Measurements from ENCODE around the gene CLMN. TPM values are rescaled to one million over a fixed set of nuclear protein-coding genes. Genes with fewer than 3 reads are reported as not detected.

Gene CLMN
- total and polyA plus RNA-seq, 8 donors: 5.3 to 42.9 (median 20.1) TPM

DNA sequence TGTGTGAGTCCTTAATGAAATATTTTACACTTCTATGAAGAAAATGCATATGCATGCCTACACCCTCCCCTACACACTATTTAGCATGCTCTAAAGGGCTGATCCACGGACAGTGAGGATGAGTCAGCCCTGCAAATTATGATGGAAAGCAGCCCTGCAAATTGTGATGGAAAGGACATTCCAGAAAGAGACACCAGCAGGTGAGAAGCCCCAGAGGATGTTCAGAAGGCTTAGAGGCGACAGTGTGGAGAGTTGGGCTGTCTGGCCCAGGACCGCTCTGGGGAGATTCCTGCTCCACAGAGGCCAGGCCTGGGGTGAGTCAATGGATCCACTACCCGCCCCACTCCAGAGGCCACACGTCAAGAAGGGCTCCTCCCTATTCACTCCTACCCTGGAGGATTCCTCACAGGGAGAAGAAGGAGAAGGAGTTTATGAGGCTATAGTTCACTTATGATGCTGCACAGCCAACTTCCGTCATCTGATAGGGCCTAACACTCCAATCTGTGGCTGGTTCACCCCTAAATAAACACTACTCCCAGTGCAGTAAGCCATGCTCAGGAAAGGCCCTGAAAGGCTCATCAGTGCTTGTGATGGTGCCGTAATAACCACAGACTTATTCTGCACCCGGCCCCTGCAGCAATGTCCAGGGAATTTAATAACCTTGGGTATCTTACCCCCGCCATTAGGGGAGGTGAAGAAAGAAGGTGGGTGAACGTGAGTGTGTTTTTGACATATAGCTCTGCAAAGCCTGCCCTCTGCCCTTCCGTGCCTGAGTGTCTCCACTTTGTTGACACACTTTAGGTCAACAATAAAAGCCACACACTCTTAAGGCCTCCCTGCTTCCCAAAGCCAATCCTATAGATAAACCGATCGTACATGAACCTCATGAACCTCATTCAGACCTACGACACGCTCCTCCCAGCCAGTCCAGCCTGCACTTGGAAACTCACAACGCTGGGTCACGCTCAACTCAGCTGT, 46.4 kb downstream of the CLMN start:
- 58 to 79% (median 62%) methylated on average over 17 of the region's 17 CpGs for WGBS, 5 donors
- TF ChIP-seq POLR2AphosphoS5 (IDR thresholded peaks at IDR 0.05): peak in 1 of 3 donors; percentile 7
- no peak for TF ChIP-seq EP300 (IDR thresholded peaks at IDR 0.05)
- TF ChIP-seq POLR2A (IDR thresholded peaks at IDR 0.05): no peak
- TF ChIP-seq, protein P1, sequence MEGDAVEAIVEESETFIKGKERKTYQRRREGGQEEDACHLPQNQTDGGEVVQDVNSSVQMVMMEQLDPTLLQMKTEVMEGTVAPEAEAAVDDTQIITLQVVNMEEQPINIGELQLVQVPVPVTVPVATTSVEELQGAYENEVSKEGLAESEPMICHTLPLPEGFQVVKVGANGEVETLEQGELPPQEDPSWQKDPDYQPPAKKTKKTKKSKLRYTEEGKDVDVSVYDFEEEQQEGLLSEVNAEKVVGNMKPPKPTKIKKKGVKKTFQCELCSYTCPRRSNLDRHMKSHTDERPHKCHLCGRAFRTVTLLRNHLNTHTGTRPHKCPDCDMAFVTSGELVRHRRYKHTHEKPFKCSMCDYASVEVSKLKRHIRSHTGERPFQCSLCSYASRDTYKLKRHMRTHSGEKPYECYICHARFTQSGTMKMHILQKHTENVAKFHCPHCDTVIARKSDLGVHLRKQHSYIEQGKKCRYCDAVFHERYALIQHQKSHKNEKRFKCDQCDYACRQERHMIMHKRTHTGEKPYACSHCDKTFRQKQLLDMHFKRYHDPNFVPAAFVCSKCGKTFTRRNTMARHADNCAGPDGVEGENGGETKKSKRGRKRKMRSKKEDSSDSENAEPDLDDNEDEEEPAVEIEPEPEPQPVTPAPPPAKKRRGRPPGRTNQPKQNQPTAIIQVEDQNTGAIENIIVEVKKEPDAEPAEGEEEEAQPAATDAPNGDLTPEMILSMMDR (IDR thresholded peaks at IDR 0.05): no peak
- Histone ChIP-seq H3K4me1 (peaks cover 0 to 22% (median 9%) of the 10 kb centered on the region in 4 donors), H3K36me3 (no peaks in the 10 kb centered on the region), H3K9me3 (no peaks in the 10 kb centered on the region), H3K27ac (peak overlapping the region in 3 of 5 donors; percentile 22 to 48 (median 48)), H3K4me3 (no peak overlapping the region), H3K27me3 (no peaks in the 10 kb centered on the region)
- intact Hi-C loops (cut with DNase I; ENCODE audit: low total_unique reads): no loop called here
- DNase-seq: peak; percentile 50 to 76

DNA sequence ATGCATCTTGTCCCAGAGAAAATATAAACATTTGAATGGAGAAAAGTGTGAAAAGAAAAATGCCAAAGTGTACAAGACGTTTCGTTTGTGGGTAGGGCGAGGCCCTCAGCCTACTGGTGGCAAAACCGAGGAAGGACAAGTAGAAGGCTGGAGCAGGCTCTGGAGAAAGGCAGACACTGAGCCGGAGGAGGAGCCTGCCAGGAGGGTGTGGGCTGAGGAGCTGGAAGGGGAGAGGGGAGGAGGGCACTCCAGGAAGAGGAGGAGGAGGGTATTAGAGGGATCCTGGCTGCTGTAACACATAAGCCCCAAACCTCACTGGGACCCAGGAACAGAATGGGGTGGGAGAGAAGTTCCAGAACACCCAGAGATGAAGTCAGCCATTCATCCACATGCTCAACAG, 47.7 kb downstream of the CLMN start:
- H3K36me3 ChIP-seq: no peaks in the 10 kb centered on the region
- TF ChIP-seq POLR2AphosphoS5 (IDR thresholded peaks at IDR 0.05): no peak
- TF ChIP-seq, protein P1 (IDR thresholded peaks at IDR 0.05): no peak
- TF ChIP-seq EP300 (IDR thresholded peaks at IDR 0.05): no peak
- TF ChIP-seq POLR2A (IDR thresholded peaks at IDR 0.05): no peak
- DNase-seq: no peak
- intact Hi-C loops (cut with DNase I; ENCODE audit: low total_unique reads): no loop called here
- 69 to 80% (median 73%) methylated on average over 5 of the region's 5 CpGs for WGBS, 5 donors
- no peaks in the 10 kb centered on the region for H3K27me3 ChIP-seq
- H3K9me3 ChIP-seq: no peaks in the 10 kb centered on the region
- H3K4me1 ChIP-seq: peaks cover 0 to 22% (median 9%) of the 10 kb centered on the region in 4 donors
- H3K27ac ChIP-seq: peak overlapping the region in 1 of 5 donors; percentile 3
- H3K4me3 ChIP-seq: no peak overlapping the region

DNA sequence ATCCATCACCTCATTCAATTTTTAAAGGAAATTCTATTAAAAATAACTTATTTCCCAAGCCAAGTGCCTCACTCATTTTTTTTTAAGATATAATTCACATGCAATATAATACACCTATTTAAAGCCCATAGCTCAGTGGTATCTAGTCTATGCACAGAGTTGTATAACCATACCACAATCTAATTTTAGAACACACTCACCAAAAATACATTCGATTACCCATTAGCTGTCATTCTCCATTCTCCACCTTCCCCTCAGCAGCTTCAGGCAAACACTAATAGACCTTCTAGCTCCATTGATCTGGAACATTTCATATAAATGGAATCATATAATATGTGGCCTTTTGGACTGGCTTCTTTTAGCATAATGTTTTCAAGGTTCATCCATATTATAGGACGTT, 49.5 kb downstream of the CLMN start:
- no peak for DNase-seq
- H3K27me3 ChIP-seq: no peaks in the 10 kb centered on the region
- no peaks in the 10 kb centered on the region for H3K9me3 ChIP-seq
- intact Hi-C loops (cut with DNase I; ENCODE audit: low total_unique reads): no loop called here
- no peaks in the 10 kb centered on the region for H3K36me3 ChIP-seq
- WGBS, 5 donors: 82 to 92% (median 86%) methylated on average over 2 of the region's 2 CpGs
- TF ChIP-seq POLR2AphosphoS5 (IDR thresholded peaks at IDR 0.05): no peak
- TF ChIP-seq EP300 (IDR thresholded peaks at IDR 0.05): no peak
- TF ChIP-seq POLR2A (IDR thresholded peaks at IDR 0.05): no peak
- TF ChIP-seq, protein P1 (IDR thresholded peaks at IDR 0.05): no peak
- H3K4me3 ChIP-seq: no peak overlapping the region
- H3K27ac ChIP-seq: no peak overlapping the region
- peaks cover 11 to 30% (median 13%) of the 10 kb centered on the region in 4 donors for H3K4me1 ChIP-seq

DNA sequence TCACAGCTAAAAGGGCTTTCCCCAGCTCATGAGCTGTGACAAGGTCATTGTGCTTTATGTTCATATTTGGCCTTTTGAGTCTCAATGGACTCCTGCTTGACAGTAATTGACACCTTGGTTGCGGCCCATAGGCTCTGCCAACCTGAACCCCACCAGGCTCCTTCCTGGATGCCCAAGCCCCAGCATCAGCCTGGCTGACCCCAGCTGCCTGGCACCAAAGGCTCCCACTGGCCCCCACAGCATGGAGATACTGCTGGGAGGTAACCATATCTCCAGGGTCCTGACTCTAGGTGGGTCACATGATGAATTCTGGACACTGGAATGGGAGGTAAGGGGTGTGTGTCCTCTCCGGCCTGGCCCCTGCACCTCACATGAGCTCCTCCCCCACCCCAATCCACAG, 50.2 kb downstream of the CLMN start:
- H3K27me3 ChIP-seq: no peaks in the 10 kb centered on the region
- WGBS, 5 donors: 90 to 100% (median 95%) methylated on average over 2 of the region's 2 CpGs
- no peak overlapping the region for H3K27ac ChIP-seq
- intact Hi-C loops (cut with DNase I; ENCODE audit: low total_unique reads): no loop called here
- DNase-seq: no peak
- H3K36me3 ChIP-seq: no peaks in the 10 kb centered on the region
- no peaks in the 10 kb centered on the region for H3K9me3 ChIP-seq
- TF ChIP-seq, protein P1 (IDR thresholded peaks at IDR 0.05): no peak
- no peak for TF ChIP-seq POLR2A (IDR thresholded peaks at IDR 0.05)
- no peak for TF ChIP-seq EP300 (IDR thresholded peaks at IDR 0.05)
- TF ChIP-seq POLR2AphosphoS5 (IDR thresholded peaks at IDR 0.05): no peak
- peaks cover 18 to 35% (median 19%) of the 10 kb centered on the region in 4 donors for H3K4me1 ChIP-seq
- no peak overlapping the region for H3K4me3 ChIP-seq
